HUES64 (cell line): Measurements from ENCODE around the gene TMEM109.

ENCODE experiments used
- H3K27ac ChIP-seq: 2 replicates; pipeline ENCODE4 v1.7.0; 2013; ENCODE audit warnings: low read depth, low read length, inconsistent platforms
- H3K27me3 ChIP-seq: 2 replicates; pipeline ENCODE4 v1.6.1; 2013; ENCODE audit warnings: mild to moderate bottlenecking, low read length; ENCODE audit not compliant: insufficient read depth
- H3K36me3 ChIP-seq: 2 replicates; pipeline ENCODE4 v1.6.1; 2013; ENCODE audit warnings: mild to moderate bottlenecking, low read length; ENCODE audit not compliant: insufficient read depth
- H3K4me1 ChIP-seq: 2 replicates; pipeline ENCODE4 v1.6.1; 2013; ENCODE audit warnings: mild to moderate bottlenecking, low read length, moderate library complexity; ENCODE audit not compliant: insufficient read depth
- H3K4me3 ChIP-seq: 2 replicates; pipeline ENCODE4 v1.5.1; 2013; ENCODE audit warnings: mild to moderate bottlenecking, low read length, moderate library complexity
- H3K9ac ChIP-seq: 2 replicates; pipeline ENCODE4 v1.6.1; 2013; ENCODE audit warnings: mild to moderate bottlenecking, low read depth, low read length
- H3K9me3 ChIP-seq: 2 replicates; pipeline ENCODE4 v1.6.1; 2013; ENCODE audit warnings: low read depth, low read length; ENCODE audit not compliant: insufficient read depth
- WGBS: fragments of 150-250, 120-280 bp; methylation state at CpG from one replicate; pipeline ENCODE4 v1.1.7; 2013; ENCODE audit warnings: missing lambda C conversion rate; 5-methylcytosine and 5-hydroxymethylcytosine counted together

The TMEM109 gene

DNA sequence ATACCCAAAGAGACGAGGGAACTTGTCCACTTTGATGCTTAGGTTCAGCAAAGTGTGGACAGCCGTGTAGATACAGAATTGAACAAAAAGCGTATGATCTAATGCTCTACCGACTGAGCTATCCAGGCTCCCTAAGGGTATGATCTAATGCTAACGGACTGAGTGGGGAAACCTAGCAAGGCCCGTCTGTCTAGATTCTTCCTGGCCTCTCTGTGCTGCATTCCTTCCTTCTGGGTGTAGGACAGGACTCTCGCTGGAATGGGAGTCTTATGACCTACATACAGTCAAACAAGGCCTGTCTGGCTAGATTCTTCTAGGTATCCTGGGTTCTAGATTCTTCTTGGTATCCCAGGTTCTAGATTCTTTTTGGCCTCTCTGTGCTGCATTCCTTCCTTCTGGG is 46.4 kb downstream of the TMEM109 start:
- no peaks in the 10 kb centered on the region for H3K9me3 ChIP-seq
- no peak overlapping the region for H3K4me3 ChIP-seq
- H3K4me1 ChIP-seq: no peaks in the 10 kb centered on the region
- no peak overlapping the region for H3K9ac ChIP-seq
- H3K27ac ChIP-seq: no peak overlapping the region
- WGBS: 91% methylated on average over 7 of the region's 7 CpGs
- H3K36me3 ChIP-seq: no peaks in the 10 kb centered on the region
- H3K27me3 ChIP-seq: 0 out of 2 replicates have a peak, but pooled peaks cover 4% of the 10 kb centered on the region

DNA sequence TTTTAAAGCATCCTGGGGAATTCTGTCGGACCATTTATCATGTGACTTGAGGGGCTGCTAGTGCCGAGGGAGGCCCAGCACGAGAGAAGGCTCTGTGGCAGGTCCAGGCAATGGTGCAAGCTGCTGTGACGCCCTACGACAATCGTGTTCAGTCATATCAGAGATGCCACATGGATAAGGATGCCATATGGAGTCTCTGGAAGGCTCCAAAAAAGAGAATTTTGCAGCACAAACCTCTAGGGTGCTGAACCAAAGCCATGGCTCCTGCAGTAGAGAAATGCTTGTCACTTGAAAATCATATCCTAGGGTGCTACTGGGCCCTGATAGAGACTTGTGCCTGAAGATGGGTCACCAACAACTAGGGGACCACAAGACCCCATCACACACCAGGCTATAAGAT is 50.8 kb downstream of the TMEM109 start:
- Histone ChIP-seq H3K4me3 (no peak overlapping the region), H3K36me3 (no peaks in the 10 kb centered on the region), H3K4me1 (no peaks in the 10 kb centered on the region), H3K9ac (no peak overlapping the region), H3K9me3 (no peaks in the 10 kb centered on the region), H3K27ac (no peak overlapping the region), H3K27me3 (0 out of 2 replicates have a peak, but pooled peaks cover 4% of the 10 kb centered on the region)
- 91% methylated on average over 6 of the region's 6 CpGs for WGBS

DNA sequence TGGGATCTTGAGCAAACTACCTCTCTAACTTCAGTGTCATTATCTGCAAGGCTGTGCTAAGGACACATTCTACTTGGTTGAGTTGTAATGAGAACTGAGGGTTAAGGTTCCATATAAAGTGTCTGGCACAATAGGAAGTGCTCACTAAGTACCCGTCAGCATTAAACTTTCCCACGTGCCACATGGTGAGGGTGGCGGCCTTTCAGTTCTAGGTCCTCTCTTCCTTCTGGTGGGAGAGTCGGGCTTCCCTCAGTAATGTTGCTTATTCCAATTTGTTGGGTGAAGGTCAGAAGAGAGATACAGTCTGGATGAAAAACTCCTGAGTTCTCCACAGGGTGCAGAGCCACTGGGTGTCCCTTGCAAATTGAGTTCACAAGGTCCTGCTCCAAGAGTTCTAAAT is 52.9 kb downstream of the TMEM109 start:
- 0 out of 2 replicates have a peak, but pooled peaks cover 4% of the 10 kb centered on the region for H3K27me3 ChIP-seq
- no peaks in the 10 kb centered on the region for H3K4me1 ChIP-seq
- WGBS: 95% methylated on average over 4 of the region's 4 CpGs

DNA sequence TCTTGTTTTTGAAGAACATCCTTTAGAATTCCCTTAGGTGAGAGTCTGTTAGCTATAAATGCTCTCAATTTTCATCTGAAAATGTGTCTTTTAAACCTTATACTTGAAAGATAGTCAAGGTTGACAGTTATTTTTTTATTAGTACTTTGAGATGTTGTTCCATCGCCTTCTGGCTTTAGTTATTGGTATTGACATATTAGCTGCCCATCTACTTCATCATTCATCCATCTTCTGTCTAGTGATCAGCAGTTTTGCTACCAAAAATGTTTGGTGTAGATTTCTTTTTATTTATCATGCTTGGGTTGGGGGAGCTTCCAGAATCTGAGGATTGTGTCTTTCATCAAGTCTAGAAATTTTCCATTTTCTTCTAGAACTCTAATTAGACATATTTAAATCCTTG is 54.3 kb downstream of the TMEM109 start:
- no peak overlapping the region for H3K9ac ChIP-seq
- H3K4me3 ChIP-seq: no peak overlapping the region
- no peaks in the 10 kb centered on the region for H3K27me3 ChIP-seq
- no peaks in the 10 kb centered on the region for H3K36me3 ChIP-seq
- H3K4me1 ChIP-seq: no peaks in the 10 kb centered on the region
- no peak overlapping the region for H3K27ac ChIP-seq
- H3K9me3 ChIP-seq: no peaks in the 10 kb centered on the region
- no CpG with 5 or more reads among the region's 1 CpG for WGBS

More for the DNA sequence above, 52.9 kb downstream of the TMEM109 start:
- Histone ChIP-seq H3K27ac (no peak overlapping the region), H3K4me3 (no peak overlapping the region), H3K9me3 (no peaks in the 10 kb centered on the region), H3K9ac (no peak overlapping the region), H3K36me3 (no peaks in the 10 kb centered on the region)

DNA sequence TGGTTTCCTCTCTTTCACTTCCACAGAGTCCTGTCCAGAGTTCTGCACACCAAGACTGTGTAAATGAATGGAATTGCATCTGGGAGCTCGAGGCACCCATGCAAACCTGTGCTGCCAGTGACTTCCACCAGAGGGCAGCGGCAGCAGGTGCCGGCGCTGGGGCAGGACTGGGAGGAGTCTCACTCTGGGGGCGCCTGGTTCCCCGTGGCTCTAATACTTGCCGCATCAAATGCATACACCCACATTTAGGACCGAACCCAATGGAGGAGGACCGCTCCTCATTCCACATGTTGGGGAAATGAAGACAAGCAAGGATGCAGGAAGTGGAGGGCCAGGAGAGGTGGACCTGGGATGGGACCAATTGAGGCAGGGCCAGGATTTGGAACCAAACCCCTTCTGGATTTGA is 56.4 kb downstream of the TMEM109 start:
- Histone ChIP-seq H3K27me3 (no peaks in the 10 kb centered on the region), H3K36me3 (no peaks in the 10 kb centered on the region)
- WGBS: 38% methylated on average over 9 of the region's 9 CpGs

DNA sequence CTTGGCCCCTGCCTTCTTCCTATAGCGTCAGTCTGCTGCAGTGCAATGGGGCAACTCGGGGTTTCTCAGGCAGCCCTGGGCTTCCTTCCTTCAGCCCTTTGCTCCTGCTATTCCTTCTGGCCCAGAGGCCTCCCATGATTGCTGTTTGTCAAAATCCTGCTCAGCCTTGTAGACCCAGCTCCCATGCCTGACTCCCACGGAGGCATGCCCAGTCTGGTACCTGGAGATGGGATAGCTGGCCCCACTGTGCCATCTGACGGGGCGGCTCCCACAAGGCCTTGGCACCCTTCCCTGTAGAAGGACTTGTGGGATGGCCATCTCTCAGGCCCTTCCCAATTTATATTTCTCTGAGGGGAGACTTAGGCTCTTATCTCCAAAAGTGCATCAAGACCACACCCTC is 56.9 kb downstream of the TMEM109 start:
- no peak overlapping the region for H3K4me3 ChIP-seq
- H3K27ac ChIP-seq: no peak overlapping the region
- H3K27me3 ChIP-seq: no peaks in the 10 kb centered on the region
- 95% methylated on average over 5 of the region's 5 CpGs for WGBS
- H3K4me1 ChIP-seq: no peaks in the 10 kb centered on the region
- H3K9ac ChIP-seq: no peak overlapping the region
- no peaks in the 10 kb centered on the region for H3K36me3 ChIP-seq
- H3K9me3 ChIP-seq: no peaks in the 10 kb centered on the region

More for the DNA sequence above, 56.4 kb downstream of the TMEM109 start:
- Histone ChIP-seq H3K27ac (no peak overlapping the region), H3K9me3 (no peaks in the 10 kb centered on the region), H3K4me1 (no peaks in the 10 kb centered on the region), H3K4me3 (no peak overlapping the region), H3K9ac (no peak overlapping the region)

DNA sequence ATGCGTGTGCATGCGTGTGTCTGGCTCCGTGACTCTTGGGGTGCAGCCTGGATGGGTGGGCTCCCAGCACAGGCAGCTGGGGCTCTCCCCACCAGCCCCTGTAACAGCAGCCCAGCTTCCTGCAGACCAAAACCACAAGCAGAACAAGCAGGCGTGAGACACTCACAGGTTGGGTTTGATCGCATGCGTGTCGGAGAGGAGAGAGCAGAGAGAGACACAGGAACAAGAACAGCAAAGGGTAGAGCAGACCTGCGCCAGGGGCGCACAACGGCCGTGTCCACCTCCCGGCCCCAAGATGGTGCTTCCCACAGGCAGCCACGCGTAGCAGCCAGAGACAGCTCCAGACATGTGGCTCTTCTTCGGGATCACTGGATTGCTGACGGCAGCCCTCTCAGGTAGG is 57.6 kb downstream of the TMEM109 start, which contains the start of gene CD6:
TSS of gene CD6 (plus strand) at position 161 of the 400 bp plus-strand sequence. CDS start at position 347, 186 bp downstream.
- H3K4me3 ChIP-seq: no peak within 1 kb of the TSS
- H3K27me3 ChIP-seq: no peaks in the 10 kb centered on the region
- WGBS: 95% methylated on average over 16 of the region's 16 CpGs
- H3K9ac ChIP-seq: no peak within 1 kb of the TSS
- H3K4me1 ChIP-seq: no peaks in the 10 kb centered on the region
- no peak within 1 kb of the TSS for H3K27ac ChIP-seq
- no peaks in the 10 kb centered on the region for H3K9me3 ChIP-seq
- no peaks in the 10 kb centered on the region for H3K36me3 ChIP-seq

DNA sequence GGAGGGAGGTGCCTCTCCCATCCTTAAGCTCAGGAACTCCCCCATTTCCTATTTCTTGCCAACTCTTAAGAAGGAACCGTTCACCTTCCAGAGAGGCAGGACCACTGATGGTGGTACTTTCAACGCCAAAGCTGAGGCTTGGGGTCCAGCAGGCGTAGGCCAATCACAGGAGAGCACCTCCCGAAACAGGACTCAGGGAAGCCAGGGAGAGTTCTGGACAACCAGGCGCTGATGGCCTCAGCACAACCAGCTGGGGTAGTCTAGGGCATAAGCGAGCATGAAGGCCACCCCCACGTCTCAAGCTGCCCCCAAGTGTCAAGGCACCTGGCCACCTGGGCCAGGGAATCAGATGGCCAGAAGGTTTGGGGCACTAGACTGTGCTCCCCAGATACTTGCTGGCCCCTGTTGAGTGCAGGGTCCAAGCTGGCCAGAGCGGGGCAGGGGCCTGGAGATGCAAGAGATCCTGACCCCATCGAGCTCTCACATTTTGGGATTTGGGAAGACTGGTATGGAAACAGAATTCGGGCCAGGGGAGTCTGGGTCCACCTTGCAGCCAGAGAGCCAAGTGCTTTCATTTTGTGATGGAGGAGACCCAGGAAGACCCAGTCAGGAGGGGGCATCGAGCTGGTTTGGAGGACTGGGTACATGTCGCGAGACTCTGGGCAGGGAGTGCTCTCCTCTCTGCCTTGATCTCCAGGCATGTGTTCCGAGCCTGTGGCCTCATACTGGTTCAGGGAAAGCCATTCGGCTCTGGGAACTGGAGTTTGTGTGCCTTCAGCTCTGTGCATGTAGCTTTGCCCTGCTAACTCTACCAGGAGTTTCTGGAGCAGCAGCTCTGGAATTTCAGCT is 58.4 kb downstream of the TMEM109 start:
- WGBS: 93% methylated on average over 15 of the region's 15 CpGs
- H3K4me3 ChIP-seq: no peak overlapping the region
- H3K9me3 ChIP-seq: no peaks in the 10 kb centered on the region
- H3K36me3 ChIP-seq: no peaks in the 10 kb centered on the region
- no peaks in the 10 kb centered on the region for H3K4me1 ChIP-seq
- no peak overlapping the region for H3K9ac ChIP-seq
- H3K27ac ChIP-seq: no peak overlapping the region
- H3K27me3 ChIP-seq: no peaks in the 10 kb centered on the region
